UCSD-AML1 (cell line): Measurements from ENCODE around the gene FAM3C.

Source experiments
- DNase-seq: peaks from one replicate; lab custom pipeline; 2025; ENCODE audit not compliant: unreplicated experiment; lab: John Stamatoyannopoulos, UW

The FAM3C gene

GRCh38 chr7:121303422-121304101 lies 92.5 kb downstream of the FAM3C start:
- DNase-seq = no peak

- DNase-seq = no peak
Observed at GRCh38 chr7:121302214-121302745, 93.8 kb downstream of the FAM3C start.

GRCh38 chr7:121301446-121302213 lies 94.5 kb downstream of the FAM3C start:
- no peak for DNase-seq

DNA sequence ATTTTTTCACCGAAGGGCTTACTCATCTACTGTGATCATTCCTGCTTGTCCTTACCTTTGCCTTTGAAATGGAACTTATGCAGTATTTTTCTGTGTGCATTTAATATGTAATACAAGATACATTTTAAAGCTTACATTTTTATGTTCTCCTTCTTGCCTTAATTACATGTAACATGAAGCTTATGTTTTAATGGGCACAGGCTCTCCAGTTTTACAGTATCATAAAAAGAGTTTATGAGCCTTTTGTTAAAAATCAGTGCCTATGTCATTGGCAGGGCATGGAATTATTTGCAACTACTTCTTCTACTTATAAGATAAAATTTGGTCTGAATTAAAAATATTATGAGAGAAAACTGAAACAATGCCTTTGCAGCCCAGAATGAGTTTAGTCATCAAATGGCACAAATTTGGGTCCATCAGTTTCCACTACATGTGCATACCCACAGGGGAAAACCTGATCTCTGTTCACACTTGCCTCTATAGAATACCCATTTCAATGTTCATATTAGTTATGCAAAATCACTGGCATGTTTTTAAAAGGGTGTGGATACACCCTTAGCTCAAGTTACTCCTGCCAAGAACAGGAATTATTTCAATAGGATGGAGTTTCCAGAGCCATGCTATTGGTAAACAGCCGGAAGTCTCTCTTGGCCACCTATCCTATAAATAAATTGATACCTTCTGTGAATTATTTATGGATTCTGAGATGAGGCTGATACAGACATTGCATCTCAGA lies 95.3 kb downstream of the FAM3C start:
- no peak for DNase-seq
